Measurements from ENCODE around the gene FIBP. TPM values are rescaled to one million over a fixed set of nuclear protein-coding genes. Genes with fewer than 3 reads are reported as not detected.

Gene FIBP
- polyA plus RNA-seq, 3 donors, result 79.1 to 109 (median 101) TPM

DNA sequence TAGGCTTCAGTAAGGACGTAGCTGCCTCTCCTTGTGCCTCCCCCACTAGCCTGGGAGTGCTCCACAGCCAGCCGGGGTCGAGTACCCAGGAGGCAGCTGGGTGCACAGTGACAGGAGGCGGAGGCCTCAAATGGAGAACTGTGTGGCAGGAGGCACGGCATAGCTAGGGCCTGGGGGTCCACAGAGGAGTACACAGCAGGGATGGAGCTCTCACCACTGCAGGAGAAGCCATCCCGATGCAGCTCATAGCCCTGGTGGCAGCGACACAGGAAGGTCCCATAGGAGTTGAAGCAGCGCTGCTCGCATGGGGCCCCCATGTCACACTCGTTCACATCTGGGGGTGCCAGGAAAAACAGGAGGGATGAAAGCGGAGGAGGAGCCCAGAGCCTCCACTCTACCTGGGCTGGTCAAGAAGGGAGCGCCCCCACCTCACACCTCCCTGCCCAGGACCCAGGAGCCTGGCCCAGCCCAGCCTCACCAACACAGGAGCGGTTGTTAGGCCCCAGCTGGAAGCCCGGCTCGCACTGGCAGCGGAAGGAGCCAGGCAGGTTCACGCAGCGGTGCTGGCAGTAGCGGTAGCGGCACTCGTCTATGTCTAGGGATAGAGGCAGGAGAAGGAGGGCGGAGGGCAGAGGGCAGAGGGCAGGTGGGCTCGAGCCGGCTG, 18.5 kb downstream of the FIBP start:
- 81% methylated on average over 16 of the region's 24 CpGs for WGBS (ENCODE audit: insufficient coverage)
- H3K36me3 ChIP-seq (replicated peaks in 1 of 2; ENCODE audit: control insufficient read depth in 1 of 2, insufficient read depth in 2 of 2, low read length in 2 of 2), result peaks cover 19 to 23% of the 10 kb centered on the region in 2 donors
- intact Hi-C loops (cut with micrococcal nuclease), result no loop called here
- H3K79me2 ChIP-seq (ENCODE audit: insufficient read depth, low read length), result no peaks in the 10 kb centered on the region
- H3K4me2 ChIP-seq (replicated peaks; ENCODE audit: extremely low read depth, low read length, poor library complexity, severe bottlenecking), result no peak overlapping the region
- TF ChIP-seq, protein P1, sequence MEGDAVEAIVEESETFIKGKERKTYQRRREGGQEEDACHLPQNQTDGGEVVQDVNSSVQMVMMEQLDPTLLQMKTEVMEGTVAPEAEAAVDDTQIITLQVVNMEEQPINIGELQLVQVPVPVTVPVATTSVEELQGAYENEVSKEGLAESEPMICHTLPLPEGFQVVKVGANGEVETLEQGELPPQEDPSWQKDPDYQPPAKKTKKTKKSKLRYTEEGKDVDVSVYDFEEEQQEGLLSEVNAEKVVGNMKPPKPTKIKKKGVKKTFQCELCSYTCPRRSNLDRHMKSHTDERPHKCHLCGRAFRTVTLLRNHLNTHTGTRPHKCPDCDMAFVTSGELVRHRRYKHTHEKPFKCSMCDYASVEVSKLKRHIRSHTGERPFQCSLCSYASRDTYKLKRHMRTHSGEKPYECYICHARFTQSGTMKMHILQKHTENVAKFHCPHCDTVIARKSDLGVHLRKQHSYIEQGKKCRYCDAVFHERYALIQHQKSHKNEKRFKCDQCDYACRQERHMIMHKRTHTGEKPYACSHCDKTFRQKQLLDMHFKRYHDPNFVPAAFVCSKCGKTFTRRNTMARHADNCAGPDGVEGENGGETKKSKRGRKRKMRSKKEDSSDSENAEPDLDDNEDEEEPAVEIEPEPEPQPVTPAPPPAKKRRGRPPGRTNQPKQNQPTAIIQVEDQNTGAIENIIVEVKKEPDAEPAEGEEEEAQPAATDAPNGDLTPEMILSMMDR (IDR thresholded peaks at IDR 0.05), result no peak
- Mint-ChIP-seq H3K27ac (peak overlapping the region in 1 of 7 donors; percentile 50), H3K27me3 (ENCODE audit: low read depth in 3 of 3) (peaks cover 6 to 32% (median 29%) of the 10 kb centered on the region in 3 donors), H3K4me1 (peaks cover 34% of the 10 kb centered on the region), H3K9me3 (peaks cover 0 to 4% (median 0%) of the 10 kb centered on the region in 7 donors), H3K36me3 (peaks cover 20 to 27% of the 10 kb centered on the region in 2 donors), H3K4me3 (no peak overlapping the region)
- H4K20me1 ChIP-seq (ENCODE audit: insufficient read depth, low read length), result peaks cover 18% of the 10 kb centered on the region
- no peak overlapping the region for H3K9ac ChIP-seq (ENCODE audit: insufficient read depth, low read length, poor library complexity, severe bottlenecking)
- H3K27me3 ChIP-seq (ENCODE audit: control insufficient read depth in 2 of 2, insufficient read depth in 2 of 2, low read length in 2 of 2), result no peaks in the 10 kb centered on the region
- H2AFZ ChIP-seq (ENCODE audit: insufficient read depth, low read depth, low read length, poor library complexity, severe bottlenecking), result no peak overlapping the region
- no peaks in the 10 kb centered on the region for H3K9me3 ChIP-seq (replicated peaks in 1 of 2; ENCODE audit: control insufficient read depth in 1 of 2, insufficient read depth in 1 of 2, low read length in 2 of 2)
- H3K4me1 ChIP-seq (ENCODE audit: control insufficient read depth in 1 of 2, insufficient read depth in 2 of 2, low read length in 2 of 2), result peaks cover 23 to 45% of the 10 kb centered on the region in 2 donors
- no peak overlapping the region for H3K27ac ChIP-seq (ENCODE audit: low read depth in 1 of 2, low read length in 2 of 2)
- H3K4me3 ChIP-seq (replicated peaks in 1 of 3; ENCODE audit: low read depth in 2 of 3, low read length in 3 of 3), result no peak overlapping the region
- DNase-seq, result no peak

DNA sequence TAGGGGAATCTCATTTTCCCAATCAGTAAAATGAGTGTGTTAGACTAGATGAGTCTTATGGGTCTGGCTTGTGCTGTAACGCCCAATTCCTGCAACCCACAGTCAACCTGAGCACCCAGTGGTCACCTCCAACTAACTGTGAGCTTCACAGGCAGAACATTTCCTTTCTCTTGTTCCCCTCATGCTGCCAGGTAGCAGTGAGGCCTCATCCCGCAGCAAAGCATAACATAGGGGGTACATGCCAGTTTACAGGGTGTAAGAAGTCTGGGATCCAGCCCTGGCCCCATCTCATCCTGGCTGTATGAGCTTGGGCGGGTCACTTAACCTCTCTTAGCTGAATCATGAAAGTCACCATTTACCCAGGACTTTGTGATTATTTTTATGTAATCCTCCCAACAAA, 19.4 kb downstream of the FIBP start:
- Histone ChIP-seq H4K20me1 (ENCODE audit: insufficient read depth, low read length) (peaks cover 18% of the 10 kb centered on the region), H3K27ac (ENCODE audit: low read depth in 1 of 2, low read length in 2 of 2) (no peak overlapping the region), H3K9me3 (replicated peaks in 1 of 2; ENCODE audit: control insufficient read depth in 1 of 2, insufficient read depth in 1 of 2, low read length in 2 of 2) (no peaks in the 10 kb centered on the region), H3K36me3 (replicated peaks in 1 of 2; ENCODE audit: control insufficient read depth in 1 of 2, insufficient read depth in 2 of 2, low read length in 2 of 2) (peaks cover 28 to 31% of the 10 kb centered on the region in 2 donors), H3K27me3 (ENCODE audit: control insufficient read depth in 2 of 2, insufficient read depth in 2 of 2, low read length in 2 of 2) (no peaks in the 10 kb centered on the region), H2AFZ (ENCODE audit: insufficient read depth, low read depth, low read length, poor library complexity, severe bottlenecking) (no peak overlapping the region), H3K4me2 (replicated peaks; ENCODE audit: extremely low read depth, low read length, poor library complexity, severe bottlenecking) (no peak overlapping the region), H3K4me1 (ENCODE audit: control insufficient read depth in 1 of 2, insufficient read depth in 2 of 2, low read length in 2 of 2) (peaks cover 20 to 43% of the 10 kb centered on the region in 2 donors), H3K79me2 (ENCODE audit: insufficient read depth, low read length) (no peaks in the 10 kb centered on the region), H3K9ac (ENCODE audit: insufficient read depth, low read length, poor library complexity, severe bottlenecking) (no peak overlapping the region), H3K4me3 (replicated peaks in 1 of 3; ENCODE audit: low read depth in 2 of 3, low read length in 3 of 3) (no peak overlapping the region)
- Mint-ChIP-seq H3K27me3 (ENCODE audit: low read depth in 3 of 3) (peaks cover 6 to 32% (median 28%) of the 10 kb centered on the region in 3 donors), H3K27ac (peak overlapping the region in 1 of 7 donors; percentile 3), H3K4me3 (no peak overlapping the region), H3K36me3 (peaks cover 25 to 35% of the 10 kb centered on the region in 2 donors), H3K9me3 (peaks cover 0 to 4% (median 0%) of the 10 kb centered on the region in 7 donors), H3K4me1 (peaks cover 31% of the 10 kb centered on the region)
- no peak for DNase-seq
- no CpG with 5 or more reads among the region's 3 CpGs for WGBS (ENCODE audit: insufficient coverage)
- intact Hi-C loops (cut with micrococcal nuclease), result no loop called here
- TF ChIP-seq, protein P1 (IDR thresholded peaks at IDR 0.05), result no peak

Measured in CD14-positive monocyte (primary cell).